Melanocyte of skin (primary cell): ENCODE measurements around the gene RCSD1. TPM values are rescaled to one million over a fixed set of nuclear protein-coding genes. Genes with fewer than 3 reads are reported as not detected.

ENCODE experiments used
- total RNA-seq, 2 donors: library from RNA; depleted of rRNA; stranded (reverse); fragments of >200 nt; gene quantifications; 2 replicates each; pipeline ENCODE4 v1.2.3, GENCODE V29; 2012

Gene RCSD1, protein sequence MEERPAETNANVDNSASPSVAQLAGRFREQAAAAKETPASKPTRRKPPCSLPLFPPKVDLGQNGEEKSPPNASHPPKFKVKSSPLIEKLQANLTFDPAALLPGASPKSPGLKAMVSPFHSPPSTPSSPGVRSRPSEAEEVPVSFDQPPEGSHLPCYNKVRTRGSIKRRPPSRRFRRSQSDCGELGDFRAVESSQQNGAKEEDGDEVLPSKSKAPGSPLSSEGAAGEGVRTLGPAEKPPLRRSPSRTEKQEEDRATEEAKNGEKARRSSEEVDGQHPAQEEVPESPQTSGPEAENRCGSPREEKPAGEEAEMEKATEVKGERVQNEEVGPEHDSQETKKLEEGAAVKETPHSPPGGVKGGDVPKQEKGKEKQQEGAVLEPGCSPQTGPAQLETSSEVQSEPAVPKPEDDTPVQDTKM
- under 1 TPM in 1 of 2 donors, not detected in 1; 0.33 TPM for total RNA-seq

DNA sequence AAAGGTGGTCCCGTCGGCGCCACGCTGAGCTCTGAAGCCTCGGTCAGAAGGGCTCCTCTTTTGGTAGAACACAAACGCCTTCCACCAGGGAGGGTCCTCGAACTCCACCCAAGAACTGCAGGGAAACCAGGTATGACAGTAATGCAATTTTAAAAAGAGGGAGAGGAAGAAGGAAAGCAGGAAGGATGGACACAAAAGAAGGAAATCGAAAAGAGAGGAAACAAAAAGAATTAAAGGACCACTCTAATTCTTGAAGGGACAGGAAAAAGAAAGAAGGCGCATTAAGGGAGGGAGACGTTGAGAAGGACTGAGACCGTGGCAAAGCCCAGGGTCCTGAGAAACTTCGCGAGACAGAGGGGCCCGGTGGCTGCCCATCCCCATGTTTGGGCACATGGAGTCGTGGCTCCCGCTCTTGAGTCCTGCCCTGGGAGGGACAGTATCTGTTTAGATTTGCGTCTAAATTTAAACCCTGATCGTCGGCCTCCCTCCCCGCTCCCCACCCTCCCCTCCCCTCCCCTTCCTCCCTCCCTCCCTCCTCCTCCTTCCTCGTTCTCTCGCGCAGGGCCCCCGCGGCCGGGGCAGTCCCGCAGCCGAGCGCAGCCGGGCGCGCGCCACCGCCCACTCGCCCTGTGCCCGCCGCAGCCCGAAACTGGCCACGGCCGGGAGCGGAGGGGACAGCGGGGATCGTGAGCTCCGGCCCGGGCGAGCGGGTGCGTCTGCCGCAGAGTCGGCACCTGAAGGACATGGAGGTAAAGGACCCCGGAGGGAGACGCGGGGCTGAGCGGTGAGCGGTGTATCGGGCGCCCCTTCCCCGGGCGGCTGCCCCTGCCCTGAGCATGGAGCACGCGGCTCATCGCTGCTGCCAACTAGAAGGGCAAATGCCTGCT, at the start of gene RCSD1:
Gene RCSD1 (plus strand): TSS at position 552 of the 887 bp plus-strand sequence. CDS start 192 bp downstream, at position 744.

DNA sequence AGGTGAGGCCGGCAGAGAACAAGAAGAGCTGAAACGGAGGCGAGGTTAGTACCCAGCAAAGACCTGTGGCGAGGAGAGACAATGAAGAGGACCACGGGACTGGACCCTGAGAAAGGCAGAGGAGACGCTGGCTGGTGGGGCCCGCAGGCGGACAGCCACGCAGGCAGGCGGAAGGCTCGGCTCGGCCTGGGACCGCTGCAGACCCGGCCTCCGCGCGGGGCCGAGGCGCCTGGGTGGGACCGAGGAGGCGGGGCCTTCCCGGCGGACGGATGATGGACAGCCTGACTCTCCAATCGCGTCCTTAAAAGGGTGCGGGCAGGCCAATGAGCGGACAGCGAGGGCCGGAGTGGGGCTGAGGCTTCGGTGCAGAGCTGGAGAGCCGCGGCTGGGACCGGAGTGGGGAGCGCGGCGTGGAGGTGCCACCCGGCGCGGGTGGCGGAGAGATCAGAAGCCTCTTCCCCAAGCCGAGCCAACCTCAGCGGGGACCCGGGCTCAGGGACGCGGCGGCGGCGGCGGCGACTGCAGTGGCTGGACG, 91.7 kb downstream of the RCSD1 start, which contains the start of gene MPZL1:
Gene MPZL1 (plus strand): TSS at position 366 of the 535 bp plus-strand sequence. CDS start 170 bp downstream, outside the sequence.

Other genes with a start within 250 kb of the RCSD1 start
- gene CD247, start 111.7 kb upstream of the RCSD1 start, total RNA-seq, result under 1 TPM; 0.33 to 0.34 TPM
- 10 to 100 TPM; 74.9 to 84.0 TPM for gene CREG1, start 76.5 kb upstream of the RCSD1 start, total RNA-seq
- gene MPZL1, start 91.8 kb downstream of the RCSD1 start, total RNA-seq, result 10 to 100 TPM; 26.2 to 46.3 TPM